NCI-H774 (cell line): Measurements from ENCODE around the gene ABTB2.
"Not testable (repeated sequence)": the region's sequence is repeated elsewhere in the genome, so short reads cannot be mapped to it uniquely, and the experiment has no call there.

Experiments
- DNase-seq: peaks from one replicate; lab custom pipeline; 2025; lab: John Stamatoyannopoulos, UW

Gene ABTB2

DNA sequence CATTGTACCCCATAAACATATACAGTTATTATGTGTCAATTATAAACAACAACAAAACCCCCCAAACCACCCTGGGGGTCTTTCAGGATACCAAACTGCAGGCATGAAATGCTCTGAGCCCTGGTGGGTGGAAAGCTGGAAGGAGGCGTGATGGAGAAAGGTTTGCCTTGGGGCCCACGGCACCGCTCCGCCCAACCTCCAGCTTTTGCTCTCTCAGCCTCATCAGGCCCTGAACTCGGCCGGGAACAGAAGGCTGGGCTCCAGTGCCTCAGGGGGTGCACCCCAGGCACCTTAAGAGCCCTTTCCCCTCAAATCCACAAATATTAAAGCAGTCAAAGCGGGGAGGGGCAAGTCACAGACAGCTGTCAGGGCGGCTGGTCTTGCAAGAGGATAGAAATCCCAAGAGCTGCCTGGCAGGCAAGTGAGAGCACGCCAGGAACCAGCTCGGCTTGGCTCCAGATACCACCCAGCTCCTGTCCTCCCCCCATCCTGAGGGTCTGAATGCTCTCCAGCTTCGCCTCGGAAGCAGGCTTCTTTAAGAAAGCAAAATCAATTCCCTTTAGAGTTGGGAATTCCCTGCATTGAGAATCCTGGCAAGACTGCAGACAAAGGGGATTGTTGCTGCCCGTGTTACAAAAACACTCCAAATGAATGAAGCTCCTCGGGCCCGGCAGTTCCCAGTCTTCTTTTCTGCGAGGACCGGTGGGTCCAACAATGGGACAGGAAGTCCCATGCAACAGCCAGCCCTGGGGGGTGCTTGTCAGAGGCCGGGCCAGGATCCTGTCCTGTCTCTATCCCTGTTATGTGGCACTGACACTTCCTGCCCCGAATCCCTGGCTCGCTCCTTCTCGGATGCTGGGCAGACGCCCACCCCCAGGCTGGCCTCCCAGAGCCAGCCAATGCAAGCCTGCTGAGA is 171.6 kb downstream of the ABTB2 start:
- DNase-seq: no peak

DNA sequence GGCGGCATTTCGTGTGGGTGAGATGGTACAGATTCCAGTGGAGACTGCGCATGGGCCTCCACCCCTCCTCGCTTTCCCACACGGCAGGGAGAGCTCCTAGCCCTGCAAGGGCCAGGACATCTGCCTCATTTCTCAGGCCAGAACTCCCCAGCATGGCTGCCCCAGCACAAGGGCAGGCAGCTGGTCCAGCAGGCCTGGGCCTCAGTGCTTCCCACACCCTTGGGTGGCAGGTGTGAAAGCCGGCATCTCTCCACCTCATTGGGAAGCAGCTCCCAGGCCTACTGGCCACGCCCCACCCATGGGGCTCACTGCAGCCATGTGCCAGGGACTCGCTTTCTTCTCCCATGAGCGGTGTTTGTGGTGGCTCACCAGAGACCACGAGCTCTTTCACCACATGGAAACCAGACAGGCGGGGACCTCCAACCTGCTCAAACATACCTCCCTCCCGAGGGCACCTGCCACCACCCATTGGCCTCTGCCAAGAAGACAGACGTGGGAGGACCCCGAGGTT is 173.2 kb downstream of the ABTB2 start:
- DNase-seq: no peak

DNA sequence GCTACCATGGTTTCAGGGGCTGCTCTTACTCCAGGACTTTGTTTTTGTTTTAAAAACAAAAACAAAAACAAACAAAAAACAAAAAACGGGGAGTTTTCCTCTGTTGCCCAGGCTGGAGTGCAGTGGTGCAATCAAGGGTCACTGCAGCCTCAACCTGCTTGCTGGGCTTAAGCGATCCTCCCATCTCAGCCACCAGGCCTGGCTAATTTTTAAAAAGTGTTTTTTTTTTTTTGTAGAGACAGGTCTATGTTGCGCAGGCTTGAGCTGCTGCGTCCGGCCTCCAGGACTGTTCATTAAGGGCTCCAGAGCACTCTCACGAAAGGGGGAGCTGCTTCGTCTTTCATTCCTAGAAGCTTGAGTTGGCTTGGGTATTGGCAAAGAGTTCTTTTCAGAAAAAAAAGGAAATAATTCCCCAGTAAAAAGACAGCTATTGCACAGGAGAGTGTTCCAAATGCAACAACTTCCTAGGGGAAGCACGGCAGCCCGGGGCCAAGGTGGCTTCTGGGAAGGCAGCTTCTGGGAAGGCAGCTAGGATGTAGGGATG is 173.9 kb downstream of the ABTB2 start:
- no peak for DNase-seq

DNA sequence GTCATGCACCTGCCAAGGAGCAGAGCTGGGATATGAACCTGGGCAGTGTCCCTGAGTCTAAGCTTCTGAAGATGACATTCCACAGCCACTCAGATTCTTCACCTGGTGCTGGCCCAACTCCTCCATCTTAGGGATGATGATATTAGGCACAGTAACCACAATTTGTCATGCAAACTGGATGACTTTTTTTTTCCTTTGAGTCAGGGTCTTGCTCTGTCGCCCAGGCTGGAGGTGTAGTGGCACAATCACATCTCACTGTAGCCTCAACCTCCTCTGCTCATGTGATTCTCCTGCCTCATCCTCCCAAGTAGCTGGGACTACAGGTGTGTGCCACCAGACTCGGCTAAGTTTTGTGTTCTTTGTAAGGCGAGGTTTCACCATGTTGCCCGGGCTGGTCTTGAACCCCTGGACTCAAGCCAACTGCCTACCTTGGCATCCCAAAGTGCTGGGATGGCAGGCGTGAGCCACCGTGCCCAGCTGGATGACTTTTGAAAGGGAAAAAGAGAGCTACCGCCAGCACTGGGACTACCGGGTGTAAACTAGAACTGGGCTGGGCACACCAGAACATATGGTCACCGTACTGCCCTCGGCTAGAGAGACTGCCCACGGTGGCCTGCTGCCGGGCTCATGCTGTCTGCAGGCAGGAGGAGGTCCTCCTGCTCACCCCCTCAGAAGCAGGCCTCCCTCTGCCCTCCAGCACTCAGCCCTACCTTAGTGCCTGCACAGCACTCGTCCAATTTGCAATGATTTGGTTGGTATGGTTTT is 174.7 kb downstream of the ABTB2 start:
- DNase-seq: no peak

DNA sequence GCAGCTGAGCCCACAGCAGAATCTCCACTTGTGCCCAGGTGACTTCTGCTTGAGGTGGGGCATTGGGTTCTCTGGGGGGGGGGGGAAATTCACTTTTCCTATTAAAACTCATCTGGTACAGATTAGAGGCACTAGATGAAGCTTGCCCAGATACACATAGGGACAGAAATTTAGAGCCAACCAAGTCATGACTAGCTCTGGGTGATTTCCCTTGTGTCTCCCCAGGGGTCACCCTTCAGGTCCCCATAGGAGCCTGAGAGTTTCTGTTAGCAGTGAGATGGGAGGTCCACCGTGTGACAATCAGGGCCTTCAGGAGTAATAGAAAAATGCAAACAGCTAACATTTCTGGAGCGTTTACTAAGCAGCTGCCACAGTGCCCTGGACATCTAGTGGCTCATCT is 175.4 kb downstream of the ABTB2 start:
- DNase-seq: no peak

DNA sequence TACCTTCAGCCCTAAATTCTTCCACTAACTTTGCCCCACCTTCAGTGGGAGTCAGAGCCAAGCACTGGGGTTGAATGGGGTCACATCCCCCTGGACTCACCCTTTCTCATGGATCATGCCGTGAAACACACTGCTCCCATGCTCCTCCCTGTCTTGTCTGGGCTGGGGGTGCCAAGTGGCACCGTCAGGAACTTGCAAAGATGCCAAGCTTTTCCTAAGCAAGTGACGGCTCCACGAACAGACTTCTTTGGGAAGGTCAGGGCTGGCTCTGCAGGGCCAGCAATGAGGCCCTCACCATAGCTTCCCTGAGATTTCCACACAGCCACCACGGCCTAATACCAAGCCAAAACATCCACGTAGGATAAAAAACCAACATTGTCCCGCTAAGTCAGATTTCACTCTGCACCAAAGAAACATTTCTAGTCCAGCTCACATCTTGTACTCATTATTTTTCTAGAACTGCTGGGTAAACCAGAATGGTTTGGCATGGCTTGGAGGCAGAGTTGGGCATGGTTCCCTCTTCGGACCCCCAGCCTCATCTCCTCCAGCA is 175.9 kb downstream of the ABTB2 start:
- DNase-seq: no peak

DNA sequence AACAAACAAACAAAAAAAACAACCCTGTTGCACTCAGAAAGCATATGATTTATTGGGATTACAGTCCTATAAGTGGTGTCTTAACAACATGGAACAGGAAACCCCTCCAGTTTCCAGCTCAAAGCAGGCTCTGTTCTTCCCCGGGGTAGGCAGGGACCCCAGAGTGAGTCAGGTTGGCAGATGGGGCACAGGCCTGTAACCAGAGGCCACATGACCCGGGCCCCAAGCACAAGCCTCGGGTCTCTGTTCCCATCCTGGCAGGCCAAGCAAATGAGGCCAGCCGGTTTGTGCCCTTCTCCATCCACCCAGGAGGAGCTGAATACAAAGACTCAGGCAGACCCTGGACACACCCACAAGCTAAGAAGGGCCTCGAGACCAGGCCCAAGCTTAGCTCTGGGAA is 176.6 kb downstream of the ABTB2 start:
- DNase-seq: no peak

DNA sequence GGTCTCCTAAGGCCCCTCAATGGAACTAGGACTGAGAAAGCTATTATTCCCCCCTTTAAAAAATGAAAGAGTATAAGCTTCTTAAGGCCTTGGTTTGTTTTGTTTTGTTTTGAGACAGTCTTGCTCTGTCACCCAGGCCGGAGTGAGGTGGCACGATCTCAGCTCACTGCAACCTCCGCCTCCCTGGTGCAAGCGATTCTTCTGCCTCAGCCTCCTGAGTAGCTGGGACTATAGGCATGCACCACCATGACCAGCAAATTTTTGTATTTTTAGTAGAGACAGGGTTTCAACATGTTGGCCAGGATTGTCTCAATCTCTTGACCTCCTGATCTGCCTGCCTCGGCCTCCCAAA is 177.0 kb downstream of the ABTB2 start:
- DNase-seq: not testable (repeated sequence)

DNA sequence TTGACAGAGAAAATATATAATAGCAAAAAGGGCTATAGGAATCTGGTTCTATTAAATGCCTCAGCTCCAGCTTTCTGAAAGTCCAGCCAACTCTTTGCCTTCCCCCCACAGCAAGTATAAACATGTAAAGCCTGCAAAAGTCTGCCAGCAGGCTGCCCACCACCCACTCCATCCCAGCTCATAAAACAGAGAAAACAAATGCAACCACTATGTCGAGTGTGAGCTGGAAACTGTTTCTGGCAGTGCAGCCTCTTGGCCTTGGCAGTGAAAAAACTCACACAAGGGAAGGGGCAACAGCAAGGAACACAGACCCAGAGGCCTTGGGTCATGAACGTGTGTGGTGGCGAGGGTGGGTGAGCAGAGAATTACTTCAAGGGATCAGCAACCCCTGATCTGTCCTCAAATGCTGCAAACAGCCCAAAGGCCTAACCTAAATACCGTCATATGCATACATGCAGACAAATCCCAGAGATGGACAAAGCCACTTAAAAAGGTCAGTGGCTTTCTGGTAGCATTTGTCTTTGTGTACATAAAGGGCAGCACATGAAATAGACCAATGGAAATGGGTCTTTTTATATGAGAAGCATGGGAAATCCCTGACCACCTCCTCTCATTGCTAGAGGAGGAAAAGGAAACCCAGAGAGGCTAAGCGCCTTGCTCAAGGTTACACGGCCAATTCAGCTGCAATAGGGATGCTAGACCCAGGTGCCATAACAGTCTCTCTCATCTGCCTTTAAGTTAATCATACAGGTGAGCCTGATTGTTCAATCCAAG is 177.6 kb downstream of the ABTB2 start:
- no peak for DNase-seq

DNA sequence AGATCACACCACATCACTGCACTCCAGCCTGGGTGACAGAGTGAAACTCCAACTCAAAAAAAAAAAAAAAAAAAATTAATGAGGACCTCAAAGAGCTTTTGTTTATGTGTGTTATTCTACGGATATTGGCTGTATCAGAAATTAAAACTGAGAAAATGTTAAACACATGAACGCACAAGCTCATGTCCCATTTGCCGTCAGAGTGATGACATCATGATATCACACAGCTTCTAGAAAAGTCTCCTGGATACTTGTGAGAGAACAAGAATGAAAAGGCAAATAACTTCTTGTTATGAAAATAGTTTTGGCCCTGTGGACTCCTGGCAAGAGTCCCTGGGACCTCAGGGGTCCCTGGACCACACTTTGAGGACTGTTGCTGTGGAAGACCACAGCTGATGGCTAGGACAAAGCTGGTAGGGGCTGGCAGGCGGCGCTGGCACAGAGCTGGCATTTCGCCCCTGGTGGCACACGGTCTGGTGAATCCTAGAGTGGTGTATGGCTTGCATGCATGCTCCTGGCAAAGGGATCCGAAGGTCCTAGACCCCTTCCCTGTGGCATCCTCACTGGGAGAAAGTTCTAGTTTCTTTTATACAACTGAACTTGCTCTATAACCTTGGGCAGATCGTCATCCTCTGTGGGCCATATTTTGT is 178.7 kb downstream of the ABTB2 start:
- DNase-seq: no peak

DNA sequence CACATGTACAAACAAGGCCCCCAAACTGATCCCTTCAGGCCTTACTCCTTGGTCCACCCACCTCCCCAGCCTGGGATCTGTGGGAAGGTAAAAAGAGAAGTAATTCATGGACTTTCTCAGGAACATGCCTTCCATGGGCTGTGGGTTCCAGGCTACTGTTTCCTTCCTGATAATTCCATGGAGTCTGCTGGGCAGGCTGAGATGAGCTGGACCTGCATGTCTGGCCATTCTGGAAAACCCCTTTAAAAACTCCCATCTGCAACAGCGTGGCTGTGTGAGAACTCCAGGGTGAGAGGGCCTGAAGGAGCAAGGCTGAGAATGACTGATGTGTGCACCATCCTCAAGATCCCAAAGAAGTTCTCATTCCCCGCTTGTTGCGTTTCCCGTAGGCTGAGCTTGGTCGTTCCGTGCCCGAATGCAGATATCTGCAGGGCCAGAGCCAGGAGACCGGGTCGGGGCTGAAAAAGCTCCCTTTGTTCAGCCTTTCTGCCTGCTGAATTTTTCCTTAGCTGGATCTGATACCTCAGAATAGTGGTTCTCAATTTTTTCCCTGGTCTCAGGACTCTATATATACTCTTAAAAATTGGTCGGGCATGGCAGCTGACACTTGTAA is 179.5 kb downstream of the ABTB2 start:
- DNase-seq: no peak

DNA sequence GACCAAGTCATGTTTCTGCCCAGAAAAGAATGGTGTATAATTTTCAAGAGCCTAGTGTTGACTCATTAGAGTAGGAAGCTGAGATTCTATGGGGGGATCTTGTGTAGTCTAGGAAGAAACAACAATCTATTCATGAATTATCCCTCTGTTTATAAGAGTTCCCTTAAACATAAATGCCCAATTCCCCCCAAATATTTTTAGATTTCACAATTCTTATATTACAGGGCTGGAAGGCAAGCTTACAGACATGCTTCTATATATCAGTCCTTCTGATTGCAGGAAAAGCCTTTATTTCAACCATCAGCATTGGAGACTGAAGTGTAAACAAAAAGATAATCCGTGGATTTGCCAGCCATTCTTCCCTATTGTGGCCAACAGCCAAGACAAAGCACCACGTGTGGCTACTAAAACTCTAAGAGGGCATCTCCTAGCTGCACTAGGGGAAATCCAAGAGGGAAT is 181.0 kb downstream of the ABTB2 start:
- DNase-seq: no peak

DNA sequence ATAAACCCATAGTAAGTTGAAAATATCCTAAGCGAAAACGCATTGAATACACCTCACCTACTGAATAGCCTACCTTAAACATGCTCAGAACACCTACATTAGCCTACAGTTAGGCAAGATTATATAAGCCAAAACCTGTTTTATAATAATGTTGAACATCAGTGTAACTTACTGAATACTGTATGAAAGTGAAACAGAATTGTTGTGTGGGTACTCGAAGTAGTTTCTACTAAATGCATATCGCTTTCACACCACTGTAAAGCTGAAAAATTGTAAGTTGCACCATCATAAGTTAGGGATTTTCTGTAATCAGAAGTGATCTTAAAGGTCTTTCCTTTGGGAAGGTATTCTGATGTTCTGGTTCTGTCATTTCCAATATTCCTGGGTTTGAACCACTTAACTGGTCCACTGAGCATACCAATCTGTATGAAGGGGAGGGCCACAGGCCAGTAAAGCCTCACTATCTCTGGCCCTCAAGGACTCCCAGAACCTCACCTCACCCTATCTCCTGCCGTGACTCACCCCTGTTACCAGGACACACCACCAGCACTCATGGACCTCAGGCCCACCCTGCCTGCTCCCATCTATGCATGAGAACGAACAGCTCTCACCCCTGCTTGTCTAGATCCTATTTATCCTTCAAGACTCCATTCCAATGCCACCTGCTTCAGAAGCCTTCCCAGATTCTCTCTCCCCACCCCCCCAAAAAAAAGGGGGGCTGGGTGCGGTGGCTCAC is 182.4 kb downstream of the ABTB2 start:
- DNase-seq: no peak

DNA sequence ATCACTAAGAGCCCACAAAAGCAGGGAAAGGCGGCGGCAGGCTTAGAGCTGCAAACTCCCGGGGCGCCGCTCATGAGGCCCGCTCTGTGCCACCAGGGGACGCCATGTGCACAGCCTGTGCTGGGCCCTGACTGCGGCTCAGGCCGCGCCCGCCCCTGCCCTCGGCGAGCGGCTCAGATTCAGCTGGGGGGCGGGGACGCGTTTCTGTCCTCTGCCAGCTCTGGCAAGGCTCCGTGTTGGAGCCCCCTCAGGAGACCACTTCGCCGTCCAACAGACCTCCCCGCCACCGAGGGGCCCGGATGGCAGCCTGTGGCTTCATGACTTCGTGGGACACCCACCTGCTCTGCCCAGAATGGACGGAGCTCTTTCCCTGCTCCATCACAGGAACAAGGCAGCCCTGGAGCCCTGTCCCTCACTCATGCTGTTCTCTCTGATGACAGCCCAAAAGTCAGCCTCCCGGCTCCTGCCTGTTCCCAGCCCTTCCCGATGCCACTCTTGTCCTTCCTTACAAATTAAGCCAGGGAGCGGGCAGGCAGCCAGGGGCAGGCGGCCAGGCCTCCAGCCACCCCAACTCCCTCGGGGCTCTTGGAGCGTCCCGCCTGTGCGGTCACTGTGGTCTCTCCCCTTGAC is 183.3 kb downstream of the ABTB2 start:
- peak; percentile 58 for DNase-seq

DNA sequence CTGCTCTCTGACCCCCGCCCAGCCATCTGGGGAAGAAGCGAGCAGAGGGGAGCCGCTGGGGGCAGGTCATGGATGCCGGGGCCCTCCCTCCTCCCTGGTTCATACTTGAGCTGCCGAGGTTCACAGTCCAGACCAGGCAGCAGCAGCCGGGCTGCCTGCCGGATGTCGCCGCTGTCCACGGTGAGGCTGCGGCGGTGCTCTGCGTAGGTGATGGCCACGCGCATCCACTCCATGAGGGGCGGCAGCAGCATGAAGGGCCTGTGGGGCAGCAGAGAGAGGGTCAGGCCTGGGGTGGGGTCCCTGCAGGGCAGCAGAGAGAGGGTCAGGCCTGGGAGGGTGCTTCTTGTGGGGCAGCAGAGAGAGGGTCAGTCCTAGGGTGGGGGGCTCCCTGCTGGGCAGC is 184.8 kb downstream of the ABTB2 start:
- DNase-seq: no peak

DNA sequence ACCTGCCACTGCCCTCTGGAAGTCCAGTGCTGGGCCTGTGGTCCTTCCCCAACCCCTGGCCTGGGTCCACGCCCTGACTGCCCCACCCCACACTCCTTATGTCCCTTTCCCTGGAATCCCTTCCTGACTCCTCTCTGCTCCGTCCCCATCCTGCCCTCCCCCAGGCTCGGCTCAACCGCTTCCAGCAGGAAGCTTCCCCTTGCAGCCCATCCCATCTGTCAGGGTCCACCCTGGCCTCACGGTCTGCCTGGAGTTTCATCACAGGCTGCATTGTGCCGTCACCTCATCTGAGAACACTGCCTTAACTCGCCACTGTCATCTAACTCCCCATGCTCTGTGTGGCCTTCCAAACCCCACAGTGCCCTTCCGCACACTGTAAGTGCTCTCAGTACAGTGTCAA is 188.1 kb downstream of the ABTB2 start:
- no peak for DNase-seq

DNA sequence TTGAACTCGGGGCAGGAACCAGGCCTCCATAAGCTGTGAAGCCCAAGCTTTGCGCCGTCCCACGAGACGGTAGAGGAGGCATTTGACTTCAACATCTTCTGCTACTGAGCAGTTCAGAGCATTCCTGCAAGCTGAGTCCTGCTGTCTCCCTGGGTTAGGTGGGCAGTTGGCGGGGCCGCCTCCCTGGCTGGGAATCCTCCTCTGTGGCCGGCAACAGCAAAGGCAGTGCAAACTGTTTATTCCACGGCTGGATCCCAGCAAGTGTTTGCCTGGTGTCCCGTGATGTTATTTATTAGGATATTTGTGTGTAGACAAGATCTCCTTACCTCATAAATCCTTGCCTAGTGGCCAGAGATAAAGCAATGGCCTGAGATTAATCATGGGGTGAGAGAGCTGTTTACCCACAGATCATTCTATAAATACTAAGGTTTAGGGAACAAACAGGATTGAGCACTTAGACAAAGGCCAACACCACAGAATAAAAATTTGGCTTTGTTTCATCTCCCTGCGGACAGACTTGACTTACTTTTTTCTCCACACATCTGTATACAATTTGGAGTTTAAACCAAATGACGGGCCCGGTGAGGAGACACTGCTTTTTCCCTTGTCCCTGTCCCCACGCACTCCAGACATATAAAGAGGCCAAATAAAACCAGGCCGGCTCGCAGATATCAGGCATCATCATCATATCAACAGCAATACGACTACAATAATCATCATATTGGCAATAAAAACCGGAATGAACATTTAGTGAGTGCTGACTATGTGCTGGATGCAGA is 189.0 kb downstream of the ABTB2 start:
- DNase-seq: peak; percentile 5

DNA sequence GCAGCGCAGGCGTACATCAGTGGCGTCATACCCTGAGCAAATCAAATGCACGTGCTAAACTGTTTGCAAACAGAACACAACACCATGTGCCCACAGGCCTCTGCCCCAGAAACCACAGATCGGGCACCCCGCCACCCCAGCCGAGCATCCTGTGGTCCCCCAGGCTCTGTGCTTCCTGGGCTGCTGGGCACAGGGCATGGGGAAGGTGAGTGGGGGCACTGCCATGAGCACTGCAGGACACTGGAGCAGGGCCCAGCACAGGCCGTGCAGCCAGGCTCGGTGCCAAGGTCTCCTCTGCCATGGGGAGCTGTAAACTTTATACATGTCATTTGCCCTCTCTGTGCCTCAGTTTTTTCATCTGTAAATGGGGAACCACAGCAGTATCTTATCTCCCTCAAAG is 189.8 kb downstream of the ABTB2 start:
- DNase-seq: no peak
